ENCODE data around the gene PSAPL1.

PSAPL1 gene

GRCh38 chr4:7422898-7423180 lies 11.9 kb downstream of the PSAPL1 start:
- H3K4ac ChIP-seq (ENCODE audit: low read depth, low read length): no peak overlapping the region
- no peaks in the 10 kb centered on the region for H3K79me1 ChIP-seq (ENCODE audit: low read length)
- H3K27me3 ChIP-seq (ENCODE audit: insufficient read depth, low read length): no peaks in the 10 kb centered on the region
- H3K36me3 ChIP-seq (ENCODE audit: control insufficient read depth in 1 of 2, insufficient read depth in 2 of 2, low read length in 2 of 2): no peaks in the 10 kb centered on the region
- no peak overlapping the region for H4K8ac ChIP-seq (ENCODE audit: low read depth, low read length)
- WGBS (ENCODE audit: extremely low coverage, insufficient coverage, insufficient read length): no CpG with 5 or more reads among the region's 9 CpGs
- no peak overlapping the region for H2BK5ac ChIP-seq (ENCODE audit: low read depth, low read length, poor library complexity)
- no peak overlapping the region for H2BK120ac ChIP-seq (ENCODE audit: insufficient read depth, low read length, poor library complexity)
- H4K91ac ChIP-seq (ENCODE audit: low read depth, low read length): no peak overlapping the region
- no peak overlapping the region for H3K27ac ChIP-seq (ENCODE audit: low read depth, low read length)
- no peaks in the 10 kb centered on the region for H3K79me2 ChIP-seq (ENCODE audit: control insufficient read depth, insufficient read depth, low read length, poor library complexity)
- H4K12ac ChIP-seq (ENCODE audit: low read depth, low read length): no peak overlapping the region
- no peak overlapping the region for H2AFZ ChIP-seq (ENCODE audit: insufficient read depth, low read length, poor library complexity)
- H3K9ac ChIP-seq (ENCODE audit: low read length): no peak overlapping the region
- H2BK12ac ChIP-seq (ENCODE audit: low read length): no peak overlapping the region
- no peak for DNase-seq
- peaks cover 2% of the 10 kb centered on the region for H3K9me3 ChIP-seq (ENCODE audit: insufficient read depth, low read depth, low read length)
- H3K18ac ChIP-seq (ENCODE audit: low read length): no peak overlapping the region
- H3K4me1 ChIP-seq (ENCODE audit: control insufficient read depth in 1 of 2, insufficient read depth in 2 of 2, low read length in 2 of 2): no peaks in the 10 kb centered on the region
- no peak overlapping the region for H3K14ac ChIP-seq (ENCODE audit: low read length)
- H2AK5ac ChIP-seq (ENCODE audit: low read length): no peak overlapping the region
- no peak overlapping the region for H3K4me2 ChIP-seq (ENCODE audit: low read length)
- H3K4me3 ChIP-seq (ENCODE audit: low read depth, low read length): no peak overlapping the region
- H3K23ac ChIP-seq (ENCODE audit: low read length): no peak overlapping the region

- H2AK5ac ChIP-seq (ENCODE audit: low read length): no peak overlapping the region
- H3K4ac ChIP-seq (ENCODE audit: low read depth, low read length): no peak overlapping the region
- WGBS (ENCODE audit: extremely low coverage, insufficient coverage, insufficient read length): no CpG with 5 or more reads among the region's 19 CpGs
- H3K27me3 ChIP-seq (ENCODE audit: insufficient read depth, low read length): no peaks in the 10 kb centered on the region
- H3K36me3 ChIP-seq (ENCODE audit: control insufficient read depth in 1 of 2, insufficient read depth in 2 of 2, low read length in 2 of 2): no peaks in the 10 kb centered on the region
- DNase-seq: no peak
- no peaks in the 10 kb centered on the region for H3K4me1 ChIP-seq (ENCODE audit: control insufficient read depth in 1 of 2, insufficient read depth in 2 of 2, low read length in 2 of 2)
- no peak overlapping the region for H4K12ac ChIP-seq (ENCODE audit: low read depth, low read length)
- H3K27ac ChIP-seq (ENCODE audit: low read depth, low read length): no peak overlapping the region
- H3K79me2 ChIP-seq (ENCODE audit: control insufficient read depth, insufficient read depth, low read length, poor library complexity): no peaks in the 10 kb centered on the region
- H3K79me1 ChIP-seq (ENCODE audit: low read length): no peaks in the 10 kb centered on the region
- no peak overlapping the region for H3K4me3 ChIP-seq (ENCODE audit: low read depth, low read length)
- no peak overlapping the region for H3K18ac ChIP-seq (ENCODE audit: low read length)
- no peak overlapping the region for H3K14ac ChIP-seq (ENCODE audit: low read length)
- no peak overlapping the region for H2BK120ac ChIP-seq (ENCODE audit: insufficient read depth, low read length, poor library complexity)
- H4K91ac ChIP-seq (ENCODE audit: low read depth, low read length): no peak overlapping the region
- peaks cover 2% of the 10 kb centered on the region for H3K9me3 ChIP-seq (ENCODE audit: insufficient read depth, low read depth, low read length)
- H3K9ac ChIP-seq (ENCODE audit: low read length): no peak overlapping the region
- no peak overlapping the region for H3K23ac ChIP-seq (ENCODE audit: low read length)
- no peak overlapping the region for H2BK12ac ChIP-seq (ENCODE audit: low read length)
- H4K8ac ChIP-seq (ENCODE audit: low read depth, low read length): no peak overlapping the region
- H3K4me2 ChIP-seq (ENCODE audit: low read length): no peak overlapping the region
- H2BK5ac ChIP-seq (ENCODE audit: low read depth, low read length, poor library complexity): no peak overlapping the region
- H2AFZ ChIP-seq (ENCODE audit: insufficient read depth, low read length, poor library complexity): no peak overlapping the region
Measured at GRCh38 chr4:7422151-7422897, 12.4 kb downstream of the PSAPL1 start.

- no peak overlapping the region for H3K18ac ChIP-seq (ENCODE audit: low read length)
- peaks cover 4% of the 10 kb centered on the region for H3K9me3 ChIP-seq (ENCODE audit: insufficient read depth, low read depth, low read length)
- no peaks in the 10 kb centered on the region for H3K79me1 ChIP-seq (ENCODE audit: low read length)
- no peak for DNase-seq
- no peak overlapping the region for H3K14ac ChIP-seq (ENCODE audit: low read length)
- no CpG with 5 or more reads among the region's 24 CpGs for WGBS (ENCODE audit: extremely low coverage, insufficient coverage, insufficient read length)
- H3K4me3 ChIP-seq (ENCODE audit: low read depth, low read length): no peak overlapping the region
- H3K23ac ChIP-seq (ENCODE audit: low read length): no peak overlapping the region
- H3K36me3 ChIP-seq (ENCODE audit: control insufficient read depth in 1 of 2, insufficient read depth in 2 of 2, low read length in 2 of 2): no peaks in the 10 kb centered on the region
- H2BK5ac ChIP-seq (ENCODE audit: low read depth, low read length, poor library complexity): no peak overlapping the region
- H3K27ac ChIP-seq (ENCODE audit: low read depth, low read length): no peak overlapping the region
- no peak overlapping the region for H3K4me2 ChIP-seq (ENCODE audit: low read length)
- H2BK12ac ChIP-seq (ENCODE audit: low read length): no peak overlapping the region
- H4K12ac ChIP-seq (ENCODE audit: low read depth, low read length): no peak overlapping the region
- H3K79me2 ChIP-seq (ENCODE audit: control insufficient read depth, insufficient read depth, low read length, poor library complexity): no peaks in the 10 kb centered on the region
- H4K91ac ChIP-seq (ENCODE audit: low read depth, low read length): no peak overlapping the region
- H3K9ac ChIP-seq (ENCODE audit: low read length): no peak overlapping the region
- no peak overlapping the region for H2AFZ ChIP-seq (ENCODE audit: insufficient read depth, low read length, poor library complexity)
- H3K4ac ChIP-seq (ENCODE audit: low read depth, low read length): no peak overlapping the region
- H2AK5ac ChIP-seq (ENCODE audit: low read length): no peak overlapping the region
- no peak overlapping the region for H2BK120ac ChIP-seq (ENCODE audit: insufficient read depth, low read length, poor library complexity)
- no peaks in the 10 kb centered on the region for H3K4me1 ChIP-seq (ENCODE audit: control insufficient read depth in 1 of 2, insufficient read depth in 2 of 2, low read length in 2 of 2)
- no peak overlapping the region for H4K8ac ChIP-seq (ENCODE audit: low read depth, low read length)
- H3K27me3 ChIP-seq (ENCODE audit: insufficient read depth, low read length): no peaks in the 10 kb centered on the region
Measured at GRCh38 chr4:7421356-7422150, 13.2 kb downstream of the PSAPL1 start.

GRCh38 chr4:7420661-7421040 lies 14.1 kb downstream of the PSAPL1 start:
- peaks cover 7% of the 10 kb centered on the region for H3K9me3 ChIP-seq (ENCODE audit: insufficient read depth, low read depth, low read length)
- no peaks in the 10 kb centered on the region for H3K36me3 ChIP-seq (ENCODE audit: control insufficient read depth in 1 of 2, insufficient read depth in 2 of 2, low read length in 2 of 2)
- no peak overlapping the region for H4K8ac ChIP-seq (ENCODE audit: low read depth, low read length)
- no peak overlapping the region for H2AFZ ChIP-seq (ENCODE audit: insufficient read depth, low read length, poor library complexity)
- H3K79me1 ChIP-seq (ENCODE audit: low read length): no peaks in the 10 kb centered on the region
- no peak overlapping the region for H3K4me2 ChIP-seq (ENCODE audit: low read length)
- no peak overlapping the region for H4K12ac ChIP-seq (ENCODE audit: low read depth, low read length)
- WGBS (ENCODE audit: extremely low coverage, insufficient coverage, insufficient read length): no CpG with 5 or more reads among the region's 14 CpGs
- DNase-seq: no peak
- no peak overlapping the region for H3K4ac ChIP-seq (ENCODE audit: low read depth, low read length)
- H3K27me3 ChIP-seq (ENCODE audit: insufficient read depth, low read length): no peaks in the 10 kb centered on the region
- no peak overlapping the region for H3K27ac ChIP-seq (ENCODE audit: low read depth, low read length)
- no peak overlapping the region for H4K91ac ChIP-seq (ENCODE audit: low read depth, low read length)
- H3K4me1 ChIP-seq (ENCODE audit: control insufficient read depth in 1 of 2, insufficient read depth in 2 of 2, low read length in 2 of 2): no peaks in the 10 kb centered on the region
- no peaks in the 10 kb centered on the region for H3K79me2 ChIP-seq (ENCODE audit: control insufficient read depth, insufficient read depth, low read length, poor library complexity)
- H2BK5ac ChIP-seq (ENCODE audit: low read depth, low read length, poor library complexity): no peak overlapping the region
- H3K23ac ChIP-seq (ENCODE audit: low read length): no peak overlapping the region
- H3K18ac ChIP-seq (ENCODE audit: low read length): no peak overlapping the region
- H2AK5ac ChIP-seq (ENCODE audit: low read length): no peak overlapping the region
- no peak overlapping the region for H2BK120ac ChIP-seq (ENCODE audit: insufficient read depth, low read length, poor library complexity)
- no peak overlapping the region for H3K9ac ChIP-seq (ENCODE audit: low read length)
- no peak overlapping the region for H2BK12ac ChIP-seq (ENCODE audit: low read length)
- no peak overlapping the region for H3K4me3 ChIP-seq (ENCODE audit: low read depth, low read length)
- no peak overlapping the region for H3K14ac ChIP-seq (ENCODE audit: low read length)
